MCF 10A (cell line): Measurements from ENCODE around the gene FAM193B. TPM values are rescaled to one million over a fixed set of nuclear protein-coding genes. Genes with fewer than 3 reads are reported as not detected.

Experiments
- BruUV-seq: library from RNA; stranded (reverse); fragments of 400-500 nt; replicated peaks from 2 replicates; lab custom pipeline; 2021; lab: Mats Ljungman, UMichigan
- CTCF ChIA-PET: fragments of 300-600 bp; sonication (Branson Sonifier 250); formaldehyde crosslinking; extraction: SDS; loops from one replicate; lab custom pipeline; 2021; ENCODE audit warnings: antibody characterized with exemption, inconsistent platforms; lab: Yijun Ruan, JAX
- POLR2A ChIA-PET: fragments of 300-600, 350-650 bp; sonication (Branson Sonifier 250); formaldehyde crosslinking; extraction: SDS; loops from one replicate; lab custom pipeline; 2020; ENCODE audit warnings: antibody characterized with exemption, inconsistent platforms; lab: Yijun Ruan, JAX
- DNase-seq: peaks from one replicate; pipeline ENCODE4 v3.0.0-alpha.2; 2018; ENCODE audit not compliant: unreplicated experiment
- H3K27ac Mint-ChIP-seq: one replicate; pipeline ENCODE4 v1.8.0; 2022; ENCODE audit warnings: mild to moderate bottlenecking, low read depth, mixed read lengths; ENCODE audit not compliant: unreplicated experiment
- H3K27me3 Mint-ChIP-seq: one replicate; pipeline ENCODE4 v1.8.0; 2022; ENCODE audit warnings: mixed read lengths; ENCODE audit not compliant: insufficient read depth, unreplicated experiment
- H3K36me3 Mint-ChIP-seq: one replicate; pipeline ENCODE4 v1.8.0; 2022; ENCODE audit warnings: mild to moderate bottlenecking, moderate library complexity, mixed read lengths; ENCODE audit not compliant: insufficient read depth, unreplicated experiment
- H3K4me1 Mint-ChIP-seq: one replicate; pipeline ENCODE4 v1.8.0; 2022; ENCODE audit warnings: mixed read lengths; ENCODE audit not compliant: insufficient read depth, unreplicated experiment
- H3K4me3 Mint-ChIP-seq: one replicate; pipeline ENCODE4 v1.8.0; 2022; ENCODE audit warnings: mild to moderate bottlenecking, moderate library complexity, mixed read lengths; ENCODE audit not compliant: unreplicated experiment
- H3K9me3 Mint-ChIP-seq: one replicate; pipeline ENCODE4 v1.8.0; 2022; ENCODE audit warnings: mixed read lengths; ENCODE audit not compliant: unreplicated experiment
- intact Hi-C: fragments of 100-400 bp; cut with micrococcal nuclease; formaldehyde crosslinking; loops from 2 replicates; pipeline ENCODE4 v1.14.1; 2022
- total RNA-seq: library from RNA; stranded (reverse); gene quantifications from 2 replicates; pipeline ENCODE4 v1.2.3, GENCODE V29; 2022
- TF ChIP-seq, protein P1 (sequence below): fragments of 200-600 bp; IDR thresholded peaks from one replicate; pipeline ENCODE4 v1.8.0; 2022; ENCODE audit warnings: antibody characterized with exemption, mild to moderate bottlenecking; ENCODE audit not compliant: unreplicated experiment

FAM193B gene
- total RNA-seq, 1 experiment from 2014 or later = 80.4 TPM

DNA sequence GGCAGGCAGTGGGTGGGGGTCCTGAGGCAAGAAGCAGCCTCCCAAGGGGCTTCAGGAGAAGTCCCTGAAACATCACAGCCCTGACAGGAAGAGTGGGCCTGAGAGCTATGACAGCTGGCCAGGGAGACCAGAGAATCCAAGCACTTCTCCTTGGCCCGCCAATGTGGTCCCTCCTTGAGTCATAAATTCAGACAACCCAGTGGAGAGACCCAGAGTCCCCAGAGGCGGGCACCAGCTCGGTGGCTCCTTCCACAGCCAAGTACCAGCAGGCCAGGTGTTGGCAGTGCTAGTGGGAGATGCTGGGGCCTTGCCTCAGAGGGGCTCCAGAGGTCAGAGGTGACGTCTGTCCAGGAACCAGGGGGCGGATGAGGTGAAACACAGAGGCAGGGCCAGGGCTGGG, 43.2 kb downstream of the FAM193B start:
- TF ChIP-seq, protein P1, sequence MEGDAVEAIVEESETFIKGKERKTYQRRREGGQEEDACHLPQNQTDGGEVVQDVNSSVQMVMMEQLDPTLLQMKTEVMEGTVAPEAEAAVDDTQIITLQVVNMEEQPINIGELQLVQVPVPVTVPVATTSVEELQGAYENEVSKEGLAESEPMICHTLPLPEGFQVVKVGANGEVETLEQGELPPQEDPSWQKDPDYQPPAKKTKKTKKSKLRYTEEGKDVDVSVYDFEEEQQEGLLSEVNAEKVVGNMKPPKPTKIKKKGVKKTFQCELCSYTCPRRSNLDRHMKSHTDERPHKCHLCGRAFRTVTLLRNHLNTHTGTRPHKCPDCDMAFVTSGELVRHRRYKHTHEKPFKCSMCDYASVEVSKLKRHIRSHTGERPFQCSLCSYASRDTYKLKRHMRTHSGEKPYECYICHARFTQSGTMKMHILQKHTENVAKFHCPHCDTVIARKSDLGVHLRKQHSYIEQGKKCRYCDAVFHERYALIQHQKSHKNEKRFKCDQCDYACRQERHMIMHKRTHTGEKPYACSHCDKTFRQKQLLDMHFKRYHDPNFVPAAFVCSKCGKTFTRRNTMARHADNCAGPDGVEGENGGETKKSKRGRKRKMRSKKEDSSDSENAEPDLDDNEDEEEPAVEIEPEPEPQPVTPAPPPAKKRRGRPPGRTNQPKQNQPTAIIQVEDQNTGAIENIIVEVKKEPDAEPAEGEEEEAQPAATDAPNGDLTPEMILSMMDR = no peak
- Mint-ChIP-seq H3K4me3 (no peak overlapping the region), H3K27me3 (no peaks in the 10 kb centered on the region), H3K4me1 (peaks cover 16% of the 10 kb centered on the region), H3K9me3 (no peaks in the 10 kb centered on the region), H3K27ac (no peak overlapping the region), H3K36me3 (peaks cover 58% of the 10 kb centered on the region)
- POLR2A ChIA-PET = interaction anchor here (1.4 kb wide), 1 partner anchor 10 kb away, joined by 4 read pairs; no protein-coding TSS in a partner anchor
- DNase-seq = no peak
- intact Hi-C loops = no loop called here
- no TSS peak for BruUV-seq
- CTCF ChIA-PET = interaction anchor here (4.1 kb wide), 1 partner anchor 10 kb away, joined by 51 read pairs; no protein-coding TSS in a partner anchor

DNA sequence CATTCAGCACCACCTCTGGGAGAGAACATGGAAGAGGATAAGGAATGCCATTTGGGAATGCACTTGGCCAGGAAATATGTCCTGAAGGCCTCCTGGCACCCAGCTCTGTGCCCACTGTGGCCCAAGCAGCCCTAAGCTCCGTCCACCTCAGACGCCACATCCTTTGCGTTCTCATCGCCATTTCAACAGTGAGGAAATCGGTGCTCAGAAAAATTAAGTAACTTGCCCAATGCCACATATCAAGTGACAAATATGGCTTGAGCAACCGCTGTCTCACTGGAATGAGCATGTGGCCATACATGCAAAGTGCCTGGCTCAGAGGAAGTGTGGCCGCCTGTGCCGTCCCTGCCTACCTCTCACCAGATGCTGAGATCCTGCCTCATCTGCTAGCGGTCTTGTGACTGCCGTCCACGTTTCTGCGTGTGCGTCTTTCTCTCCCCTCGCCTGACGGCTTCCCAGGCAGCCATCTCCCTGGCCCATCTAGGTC, 43.8 kb downstream of the FAM193B start:
- H3K27ac Mint-ChIP-seq = no peak overlapping the region
- ChIA-PET CTCF (interaction anchor here (0.6 to 4.1 kb wide), 2 partner anchors 10 to 107 kb away, joined by 3 to 51 read pairs; no protein-coding TSS in a partner anchor), POLR2A (interaction anchor here (1.4 kb wide), 1 partner anchor 9 kb away, joined by 4 read pairs; no protein-coding TSS in a partner anchor)
- TF ChIP-seq, protein P1 = no peak
- intact Hi-C loops = no loop called here
- BruUV-seq = no TSS peak
- no peak overlapping the region for H3K4me3 Mint-ChIP-seq
- no peak for DNase-seq
- no peaks in the 10 kb centered on the region for H3K27me3 Mint-ChIP-seq
- peaks cover 54% of the 10 kb centered on the region for H3K36me3 Mint-ChIP-seq
- H3K4me1 Mint-ChIP-seq = peaks cover 14% of the 10 kb centered on the region
- no peaks in the 10 kb centered on the region for H3K9me3 Mint-ChIP-seq

DNA sequence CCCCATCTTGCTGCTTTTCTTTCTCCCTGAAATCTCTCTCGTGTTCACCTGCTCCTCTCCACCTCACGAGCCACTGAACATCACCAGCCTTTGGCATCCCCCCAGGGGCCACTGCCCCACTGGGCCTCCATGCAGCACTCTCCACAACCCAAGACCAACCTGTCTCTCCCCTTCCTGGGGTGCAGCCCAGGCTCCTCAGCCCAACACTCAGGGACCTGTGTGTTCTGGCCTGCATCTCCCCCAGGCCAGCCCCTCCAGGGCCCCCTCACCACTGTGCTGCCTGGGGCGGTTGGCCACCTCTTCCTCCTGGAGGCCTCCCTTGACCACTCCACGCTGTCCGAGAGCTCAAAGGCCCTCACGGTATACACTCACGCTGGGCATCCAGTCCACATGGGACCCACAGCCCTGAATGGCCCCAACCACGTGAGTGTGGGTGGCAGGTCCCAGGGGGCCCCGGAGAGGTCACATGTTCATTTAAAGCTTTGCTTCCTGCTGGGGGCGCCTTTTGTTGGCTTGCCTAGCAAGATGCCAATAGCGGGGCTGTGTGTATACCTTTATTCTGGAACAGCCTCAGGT, 44.3 kb downstream of the FAM193B start:
- TF ChIP-seq, protein P1 = no peak
- peaks cover 49% of the 10 kb centered on the region for H3K36me3 Mint-ChIP-seq
- ChIA-PET CTCF (interaction anchor here (0.6 to 4.1 kb wide), 3 partner anchors 9 to 106 kb away, joined by 3 to 51 read pairs (median 10); no protein-coding TSS in a partner anchor), POLR2A (interaction anchor here (1.4 kb wide), 1 partner anchor 9 kb away, joined by 4 read pairs; no protein-coding TSS in a partner anchor)
- intact Hi-C loops = no loop called here
- DNase-seq = no peak
- no peaks in the 10 kb centered on the region for H3K27me3 Mint-ChIP-seq
- BruUV-seq = no TSS peak
- peaks cover 9% of the 10 kb centered on the region for H3K4me1 Mint-ChIP-seq
- H3K4me3 Mint-ChIP-seq = no peak overlapping the region
- no peaks in the 10 kb centered on the region for H3K9me3 Mint-ChIP-seq
- H3K27ac Mint-ChIP-seq = no peak overlapping the region

DNA sequence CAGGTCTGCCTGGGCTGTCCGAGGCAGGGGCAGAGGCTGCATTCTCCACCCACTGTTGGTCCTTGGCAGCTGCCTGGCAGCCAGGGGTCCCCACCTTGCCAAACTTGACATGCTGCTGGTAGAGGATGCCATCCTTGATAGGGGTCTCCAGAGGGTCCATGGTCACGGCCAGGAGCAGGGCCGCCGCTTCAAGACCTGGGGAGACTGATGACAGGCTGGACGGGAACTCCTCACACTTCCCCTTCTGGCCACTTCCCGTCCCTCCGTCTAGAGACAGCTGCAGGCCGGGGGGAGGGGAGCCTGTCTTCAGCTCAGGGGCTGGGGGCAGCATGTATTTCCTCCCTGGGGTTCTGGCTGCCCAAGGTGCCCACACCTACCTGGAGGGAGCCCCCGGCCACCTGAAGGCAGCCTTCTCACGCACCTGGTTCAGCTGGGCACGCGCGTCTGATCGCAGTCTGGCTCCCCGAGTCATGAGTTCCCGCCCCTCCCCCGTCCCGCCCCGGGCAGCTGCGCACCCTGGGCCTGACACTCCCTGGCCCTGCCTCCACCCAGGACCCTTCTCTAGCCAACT, 44.9 kb downstream of the FAM193B start, which contains the start of gene DOK3:
Gene DOK3, minus strand, starts transcription at position 446 of the 571 bp plus-strand sequence. Its CDS starts 286 bp downstream, at position 160.
- Mint-ChIP-seq H3K4me1 (peaks cover 8% of the 10 kb centered on the region), H3K9me3 (no peaks in the 10 kb centered on the region), H3K4me3 (no peak within 1 kb of the TSS), H3K27me3 (no peaks in the 10 kb centered on the region), H3K36me3 (peaks cover 43% of the 10 kb centered on the region), H3K27ac (no peak within 1 kb of the TSS)
- POLR2A ChIA-PET = interaction anchor here (0.7 to 1.4 kb wide), 3 partner anchors 8 to 195 kb away, joined by 3 to 4 read pairs (median 3); no protein-coding TSS in a partner anchor
- DNase-seq = no peak
- CTCF ChIA-PET = interaction anchor here (1.0 to 4.1 kb wide), 5 partner anchors 8 to 105 kb away, joined by 4 to 51 read pairs (median 7); partner anchors contain the start of genes PDLIM7 and TMED9
- BruUV-seq = no TSS peak
- intact Hi-C loops = no loop called here
- TF ChIP-seq, protein P1 = no peak
